ENCODE measurements around the gene SYT1.

DNA sequence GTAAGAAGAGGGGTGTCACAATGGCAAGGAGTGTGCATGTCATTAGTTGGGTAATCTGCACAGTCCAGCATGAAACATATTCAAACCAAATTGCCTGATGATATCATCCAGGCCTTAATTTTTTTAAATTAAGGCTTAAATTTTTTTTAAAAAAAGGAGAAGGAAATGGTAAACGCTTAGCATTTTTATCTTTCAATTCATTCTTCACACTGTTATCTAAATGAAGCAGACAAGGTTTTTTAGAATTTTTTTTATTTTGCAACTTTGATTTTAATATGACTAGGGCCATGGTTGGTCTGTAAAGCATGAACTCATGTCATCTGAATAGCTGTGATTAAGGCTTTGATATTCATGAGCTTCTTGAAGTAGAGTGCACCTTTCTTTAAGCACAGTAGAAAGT, 362.5 kb downstream of the SYT1 start:
- TF ChIP-seq, protein P1, sequence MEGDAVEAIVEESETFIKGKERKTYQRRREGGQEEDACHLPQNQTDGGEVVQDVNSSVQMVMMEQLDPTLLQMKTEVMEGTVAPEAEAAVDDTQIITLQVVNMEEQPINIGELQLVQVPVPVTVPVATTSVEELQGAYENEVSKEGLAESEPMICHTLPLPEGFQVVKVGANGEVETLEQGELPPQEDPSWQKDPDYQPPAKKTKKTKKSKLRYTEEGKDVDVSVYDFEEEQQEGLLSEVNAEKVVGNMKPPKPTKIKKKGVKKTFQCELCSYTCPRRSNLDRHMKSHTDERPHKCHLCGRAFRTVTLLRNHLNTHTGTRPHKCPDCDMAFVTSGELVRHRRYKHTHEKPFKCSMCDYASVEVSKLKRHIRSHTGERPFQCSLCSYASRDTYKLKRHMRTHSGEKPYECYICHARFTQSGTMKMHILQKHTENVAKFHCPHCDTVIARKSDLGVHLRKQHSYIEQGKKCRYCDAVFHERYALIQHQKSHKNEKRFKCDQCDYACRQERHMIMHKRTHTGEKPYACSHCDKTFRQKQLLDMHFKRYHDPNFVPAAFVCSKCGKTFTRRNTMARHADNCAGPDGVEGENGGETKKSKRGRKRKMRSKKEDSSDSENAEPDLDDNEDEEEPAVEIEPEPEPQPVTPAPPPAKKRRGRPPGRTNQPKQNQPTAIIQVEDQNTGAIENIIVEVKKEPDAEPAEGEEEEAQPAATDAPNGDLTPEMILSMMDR (IDR thresholded peaks at IDR 0.05), result no peak
- TF ChIP-seq POLR2A (IDR thresholded peaks at IDR 0.05), result no peak
- TF ChIP-seq EP300 (IDR thresholded peaks at IDR 0.05), result no peak

All from upper lobe of left lung (tissue), 4 donors.